GM12891 (cell line): ENCODE results near the gene CTH.
"Not testable (repeated sequence)": the region's sequence is repeated elsewhere in the genome, so short reads cannot be mapped to it uniquely, and the experiment has no call there.

ENCODE experiments used
- DNase-seq: peaks from one replicate; pipeline ENCODE4 v3.0.0; 2011; ENCODE audit warnings: low spot score; ENCODE audit not compliant: insufficient read length
- FAIRE-seq: peaks from 2 replicates; lab custom pipeline; 2011; peaks lifted over from hg19 to GRCh38; lab: Jason Lieb, UNC
- PAX5 ChIP-seq: IDR thresholded peaks from 2 replicates; pipeline ENCODE4 v1.6.1; 2011; ENCODE audit warnings: low read length, moderate library complexity, mild to moderate bottlenecking; ENCODE audit not compliant: insufficient read depth, severe bottlenecking
- POLR2A ChIP-seq: IDR thresholded peaks from 2 replicates; pipeline ENCODE4 v1.6.1; 2011; ENCODE audit warnings: low read depth, low read length, control low read depth
- POLR2AphosphoS5 ChIP-seq: IDR thresholded peaks from 2 replicates; pipeline ENCODE4 v1.6.1; 2011; ENCODE audit warnings: low read depth, low read length, control low read depth
- POU2F2 ChIP-seq: IDR thresholded peaks from 2 replicates; pipeline ENCODE4 v1.6.1; 2011; ENCODE audit warnings: low read depth, mild to moderate bottlenecking, control low read depth, low read length, moderate library complexity
- SPI1 ChIP-seq: IDR thresholded peaks from 2 replicates; pipeline ENCODE4 v1.6.1; 2011; ENCODE audit warnings: low read depth, low read length, control low read depth
- TAF1 ChIP-seq: IDR thresholded peaks from 2 replicates; pipeline ENCODE4 v1.6.1; 2011; ENCODE audit warnings: low read depth, low read length, control low read depth

The CTH gene

DNA sequence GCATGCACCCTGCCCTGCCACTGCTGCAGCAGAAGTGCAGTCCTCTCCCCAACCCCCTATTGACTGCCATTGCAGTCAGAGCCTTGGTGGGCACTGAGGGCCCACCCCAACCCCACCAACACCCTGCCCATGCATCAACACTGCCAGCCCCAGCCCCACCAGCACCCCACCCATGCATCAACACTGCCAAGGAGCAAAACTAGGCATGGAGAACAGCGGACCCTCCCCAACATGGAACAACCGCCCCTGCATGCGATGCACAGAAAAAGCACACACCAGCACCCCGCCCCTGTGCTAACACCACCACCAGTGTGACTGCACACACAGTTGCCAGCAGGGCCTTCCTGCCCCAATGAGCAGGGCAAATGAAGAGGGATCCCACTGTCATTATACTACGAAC lies 57.1 kb downstream of the CTH start:
- no peak for TF ChIP-seq POLR2A
- TF ChIP-seq PAX5: no peak
- no peak for TF ChIP-seq POU2F2
- TF ChIP-seq SPI1: no peak
- no peak for TF ChIP-seq POLR2AphosphoS5
- TF ChIP-seq TAF1: no peak
- FAIRE-seq: no peak
- no peak for DNase-seq

GRCh38 chr1:70469184-70469583 lies 58.1 kb downstream of the CTH start:
- not testable (repeated sequence) for DNase-seq, FAIRE-seq

DNA sequence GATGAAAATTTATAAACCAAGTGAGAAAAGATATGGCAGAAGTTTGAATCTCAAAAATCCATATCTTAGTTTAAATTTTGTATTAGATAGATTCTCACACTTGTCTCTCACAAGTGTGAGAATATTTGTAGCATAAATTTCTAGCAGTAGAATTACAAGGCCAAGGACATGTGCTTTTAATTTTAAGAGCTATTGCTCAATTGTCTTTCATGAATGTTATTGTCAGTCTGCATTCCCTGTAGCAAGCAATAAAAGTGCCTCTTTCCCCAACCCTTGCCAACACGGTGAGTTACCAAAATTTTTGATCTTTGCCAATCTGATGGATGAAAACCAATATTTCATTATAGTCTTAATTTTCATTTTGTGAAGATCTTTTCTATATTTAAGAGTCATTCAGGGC lies 64.0 kb downstream of the CTH start:
- no peak for DNase-seq

GRCh38 chr1:70477090-70477489 lies 66.0 kb downstream of the CTH start:
- FAIRE-seq: no peak
- no peak for TF ChIP-seq PAX5
- TF ChIP-seq SPI1: no peak
- TF ChIP-seq POLR2A: no peak
- no peak for DNase-seq

More for the DNA sequence above, 64.0 kb downstream of the CTH start:
- no peak for TF ChIP-seq SPI1
- TF ChIP-seq POU2F2: no peak
- no peak for TF ChIP-seq TAF1
- TF ChIP-seq PAX5: no peak
- TF ChIP-seq POLR2A: no peak
- no peak for TF ChIP-seq POLR2AphosphoS5
- no peak for FAIRE-seq

DNA sequence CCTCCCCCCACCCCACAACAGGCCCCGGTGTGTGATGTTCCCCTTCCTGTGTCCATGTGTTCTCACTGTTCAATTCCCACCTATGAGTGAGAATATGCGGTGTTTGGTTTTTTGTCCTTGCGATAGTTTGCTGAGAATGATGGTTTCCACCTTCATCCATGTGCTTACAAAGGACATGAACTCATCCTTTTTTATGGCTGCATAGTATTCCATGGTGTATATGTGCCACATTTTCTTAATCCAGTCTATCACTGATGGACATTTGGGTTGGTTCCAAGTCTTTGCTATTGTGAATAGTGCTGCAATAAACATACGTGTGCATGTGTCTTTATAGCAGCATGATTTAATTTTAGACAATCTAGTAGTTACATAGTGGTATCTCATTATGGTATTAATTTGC lies 66.8 kb downstream of the CTH start:
- FAIRE-seq, DNase-seq: not testable (repeated sequence)

DNA sequence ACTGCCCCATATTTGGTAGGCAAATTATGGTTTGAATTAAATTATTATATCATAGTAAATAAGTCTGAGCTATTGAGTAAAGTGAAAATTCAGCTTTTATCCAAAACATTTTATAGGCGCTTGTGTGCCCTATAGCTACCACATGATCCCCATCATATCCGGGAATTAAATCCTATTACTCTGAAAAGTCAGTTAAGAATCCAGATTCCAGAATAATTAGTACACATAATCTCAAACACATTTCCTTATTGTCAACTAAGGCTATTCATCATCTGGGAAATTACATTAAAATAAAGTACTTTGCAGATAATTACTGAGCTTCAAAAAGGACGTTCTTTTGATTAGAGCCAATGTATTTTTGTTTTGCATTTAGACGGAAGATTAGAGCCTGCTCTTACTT lies 72.3 kb downstream of the CTH start:
- TF ChIP-seq SPI1 (no peak), PAX5 (no peak), POLR2AphosphoS5 (no peak), POLR2A (no peak), POU2F2 (no peak), TAF1 (no peak)
- FAIRE-seq: no peak
- no peak for DNase-seq

GRCh38 chr1:70485624-70486023 lies 74.6 kb downstream of the CTH start:
- TF ChIP-seq TAF1: no peak
- TF ChIP-seq PAX5: no peak
- TF ChIP-seq POLR2A: no peak
- TF ChIP-seq POLR2AphosphoS5: no peak
- no peak for TF ChIP-seq POU2F2
- no peak for TF ChIP-seq SPI1
- no peak for DNase-seq
- FAIRE-seq: peak; percentile 69

- TF ChIP-seq TAF1: no peak
- DNase-seq (no peak), FAIRE-seq (no peak)
Observed at GRCh38 chr1:70486676-70487458, 75.8 kb downstream of the CTH start.

GRCh38 chr1:70487459-70487815 lies 76.4 kb downstream of the CTH start:
- FAIRE-seq (peak; percentile 31), DNase-seq (no peak)
- no peak for TF ChIP-seq POLR2A

GRCh38 chr1:70487910-70488665 lies 77.0 kb downstream of the CTH start:
- TF ChIP-seq POU2F2 (no peak), POLR2AphosphoS5 (no peak), TAF1 (no peak), POLR2A (no peak), SPI1 (no peak), PAX5 (no peak)
- DNase-seq: peak; percentile 14
- peak; percentile 91 for FAIRE-seq
